ENCODE data around the gene ACSBG1. TPM values are rescaled to one million over a fixed set of nuclear protein-coding genes. Genes with fewer than 3 reads are reported as not detected.

ACSBG1 gene
- total RNA-seq, 1 experiment from 2014 or later, result 1.2 TPM

DNA sequence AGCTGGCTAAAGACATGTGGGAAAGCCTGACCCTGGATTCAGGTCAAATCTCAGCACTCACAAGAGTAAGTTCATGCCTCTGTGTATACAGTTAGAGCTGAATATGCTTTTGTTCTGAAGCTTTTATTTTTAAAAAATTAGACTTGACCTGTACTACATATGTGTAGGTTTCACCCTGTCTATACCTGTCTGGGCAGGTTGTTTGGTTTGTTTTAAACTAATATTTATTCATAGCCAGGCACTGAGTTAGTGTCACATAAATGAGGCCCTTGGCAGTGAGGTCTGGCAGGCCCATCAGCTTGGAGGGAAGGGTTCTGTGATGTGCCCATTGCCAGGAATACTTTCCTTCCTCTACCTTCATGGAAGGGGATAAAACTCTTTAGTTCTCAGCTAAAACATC lies 31.9 kb upstream of the ACSBG1 start:
- CTCF ChIA-PET, result interaction anchor here (0.6 kb wide), 1 partner anchor 397 kb away, joined by 3 read pairs; no protein-coding TSS in a partner anchor
- POLR2A ChIA-PET (ENCODE audit: unreplicated experiment), result interaction anchor here (0.6 kb wide), 1 partner anchor 33 kb away, joined by 4 read pairs; the partner anchor contains the start of gene SKIC8

DNA sequence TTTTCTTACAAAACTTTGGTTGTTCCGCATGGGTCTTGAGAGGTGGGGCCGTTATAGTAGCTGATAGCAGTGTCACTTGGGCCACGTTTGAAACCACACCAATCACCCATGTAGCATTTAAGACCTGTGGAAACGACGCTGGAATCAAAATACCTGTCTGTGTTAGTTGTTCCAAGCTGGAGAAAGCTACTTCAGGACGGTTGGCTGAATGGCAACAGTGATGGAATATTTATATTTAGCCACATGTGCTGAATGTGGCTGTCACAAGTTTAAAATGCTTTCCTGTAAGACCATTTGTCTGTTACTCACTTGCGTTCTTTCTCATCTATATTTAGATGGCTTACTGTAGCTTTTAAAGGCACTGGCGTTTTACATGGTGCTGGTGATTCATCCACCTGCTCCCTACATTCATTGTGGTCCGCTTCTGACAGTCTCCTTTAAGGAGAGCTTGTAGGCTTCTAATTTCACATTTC lies 31.4 kb upstream of the ACSBG1 start:
- no peak for TF ChIP-seq EZH2 (IDR thresholded peaks at IDR 0.05; ENCODE audit: low read depth)
- TF ChIP-seq, protein P1, sequence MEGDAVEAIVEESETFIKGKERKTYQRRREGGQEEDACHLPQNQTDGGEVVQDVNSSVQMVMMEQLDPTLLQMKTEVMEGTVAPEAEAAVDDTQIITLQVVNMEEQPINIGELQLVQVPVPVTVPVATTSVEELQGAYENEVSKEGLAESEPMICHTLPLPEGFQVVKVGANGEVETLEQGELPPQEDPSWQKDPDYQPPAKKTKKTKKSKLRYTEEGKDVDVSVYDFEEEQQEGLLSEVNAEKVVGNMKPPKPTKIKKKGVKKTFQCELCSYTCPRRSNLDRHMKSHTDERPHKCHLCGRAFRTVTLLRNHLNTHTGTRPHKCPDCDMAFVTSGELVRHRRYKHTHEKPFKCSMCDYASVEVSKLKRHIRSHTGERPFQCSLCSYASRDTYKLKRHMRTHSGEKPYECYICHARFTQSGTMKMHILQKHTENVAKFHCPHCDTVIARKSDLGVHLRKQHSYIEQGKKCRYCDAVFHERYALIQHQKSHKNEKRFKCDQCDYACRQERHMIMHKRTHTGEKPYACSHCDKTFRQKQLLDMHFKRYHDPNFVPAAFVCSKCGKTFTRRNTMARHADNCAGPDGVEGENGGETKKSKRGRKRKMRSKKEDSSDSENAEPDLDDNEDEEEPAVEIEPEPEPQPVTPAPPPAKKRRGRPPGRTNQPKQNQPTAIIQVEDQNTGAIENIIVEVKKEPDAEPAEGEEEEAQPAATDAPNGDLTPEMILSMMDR (conservative IDR thresholded peaks at IDR 0.05), result no peak
- no TSS peak for BruUV-seq (replicated peaks)
- Histone ChIP-seq H3K9me2 (ENCODE audit: insufficient read depth) (no peaks in the 10 kb centered on the region), H4K20me1 (ENCODE audit: insufficient read depth) (no peaks in the 10 kb centered on the region), H3K27ac (no peak overlapping the region), H3K79me2 (ENCODE audit: low read depth) (no peaks in the 10 kb centered on the region), H3K9me3 (ENCODE audit: insufficient read depth, low read depth) (no peaks in the 10 kb centered on the region), H3K27me3 (ENCODE audit: insufficient read depth, low read depth) (no peaks in the 10 kb centered on the region), H3K4me1 (replicated peaks; ENCODE audit: insufficient read depth) (no peaks in the 10 kb centered on the region), H2AFZ (no peak overlapping the region), H3F3A (ENCODE audit: insufficient read depth, low read depth) (no peaks in the 10 kb centered on the region), H3K36me3 (ENCODE audit: low read depth) (no peaks in the 10 kb centered on the region), H3K4me3 (no peak overlapping the region), H3K4me2 (no peak overlapping the region)
- ChIA-PET POLR2A (ENCODE audit: unreplicated experiment) (no interaction called here), CTCF (no interaction called here)
- DNase-seq, result no peak
- intact Hi-C loops (cut with micrococcal nuclease; ENCODE audit: unreplicated experiment), result no loop called here

More for the DNA sequence above, 31.9 kb upstream of the ACSBG1 start:
- DNase-seq, result no peak
- Histone ChIP-seq H3K9me2 (ENCODE audit: insufficient read depth) (no peaks in the 10 kb centered on the region), H3K36me3 (ENCODE audit: low read depth) (no peaks in the 10 kb centered on the region), H2AFZ (no peak overlapping the region), H3K4me3 (no peak overlapping the region), H3K4me2 (no peak overlapping the region), H3K4me1 (replicated peaks; ENCODE audit: insufficient read depth) (no peaks in the 10 kb centered on the region), H4K20me1 (ENCODE audit: insufficient read depth) (no peaks in the 10 kb centered on the region), H3F3A (ENCODE audit: insufficient read depth, low read depth) (no peaks in the 10 kb centered on the region), H3K79me2 (ENCODE audit: low read depth) (no peaks in the 10 kb centered on the region), H3K27me3 (ENCODE audit: insufficient read depth, low read depth) (no peaks in the 10 kb centered on the region), H3K27ac (no peak overlapping the region), H3K9me3 (ENCODE audit: insufficient read depth, low read depth) (no peaks in the 10 kb centered on the region)
- no TSS peak for BruUV-seq (replicated peaks)
- intact Hi-C loops (cut with micrococcal nuclease; ENCODE audit: unreplicated experiment), result no loop called here
- no peak for TF ChIP-seq EZH2 (IDR thresholded peaks at IDR 0.05; ENCODE audit: low read depth)
- TF ChIP-seq, protein P1 (conservative IDR thresholded peaks at IDR 0.05), result no peak

DNA sequence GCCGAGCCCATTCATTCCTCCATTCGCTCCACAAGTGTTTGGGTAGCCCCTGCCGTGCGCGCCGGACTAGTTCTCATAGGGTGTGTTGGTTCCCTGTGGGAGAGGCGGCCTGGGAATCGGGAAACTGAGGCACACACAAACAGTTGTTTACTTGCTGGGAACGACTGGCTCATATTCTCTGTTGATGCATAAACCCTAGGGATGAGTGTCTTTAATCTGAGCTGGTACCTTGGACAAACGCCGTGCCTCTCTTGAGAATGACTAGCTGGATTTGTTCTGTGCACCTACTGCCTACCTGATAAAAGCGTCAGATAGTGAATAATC lies 30.7 kb upstream of the ACSBG1 start:
- Histone ChIP-seq H3K27me3 (ENCODE audit: insufficient read depth, low read depth) (no peaks in the 10 kb centered on the region), H3K4me1 (replicated peaks; ENCODE audit: insufficient read depth) (peaks cover under 1% of the 10 kb centered on the region; the same call in 1 of the 2 replicates), H3K36me3 (ENCODE audit: low read depth) (no peaks in the 10 kb centered on the region), H4K20me1 (ENCODE audit: insufficient read depth) (no peaks in the 10 kb centered on the region), H2AFZ (no peak overlapping the region), H3K4me3 (no peak overlapping the region), H3F3A (ENCODE audit: insufficient read depth, low read depth) (no peaks in the 10 kb centered on the region), H3K79me2 (ENCODE audit: low read depth) (no peaks in the 10 kb centered on the region), H3K4me2 (no peak overlapping the region), H3K9me3 (ENCODE audit: insufficient read depth, low read depth) (no peaks in the 10 kb centered on the region), H3K9me2 (ENCODE audit: insufficient read depth) (no peaks in the 10 kb centered on the region), H3K27ac (no peak overlapping the region)
- ChIA-PET CTCF (no interaction called here), POLR2A (ENCODE audit: unreplicated experiment) (no interaction called here)
- no peak for TF ChIP-seq EZH2 (IDR thresholded peaks at IDR 0.05; ENCODE audit: low read depth)
- TF ChIP-seq, protein P1 (conservative IDR thresholded peaks at IDR 0.05), result no peak
- no TSS peak for BruUV-seq (replicated peaks)
- DNase-seq, result no peak
- intact Hi-C loops (cut with micrococcal nuclease; ENCODE audit: unreplicated experiment), result no loop called here

Measured in PC-9 (cell line).